GM12874 (cell line): Measurements from ENCODE around the gene SENP6.

Source experiments
- TF ChIP-seq, protein P1 (sequence below): IDR thresholded peaks from 2 replicates; pipeline ENCODE4 v1.5.1; 2011; ENCODE audit warnings: low read depth, mild to moderate bottlenecking, control low read depth, low read length, moderate library complexity; ENCODE audit not compliant: insufficient read depth

Gene SENP6

DNA sequence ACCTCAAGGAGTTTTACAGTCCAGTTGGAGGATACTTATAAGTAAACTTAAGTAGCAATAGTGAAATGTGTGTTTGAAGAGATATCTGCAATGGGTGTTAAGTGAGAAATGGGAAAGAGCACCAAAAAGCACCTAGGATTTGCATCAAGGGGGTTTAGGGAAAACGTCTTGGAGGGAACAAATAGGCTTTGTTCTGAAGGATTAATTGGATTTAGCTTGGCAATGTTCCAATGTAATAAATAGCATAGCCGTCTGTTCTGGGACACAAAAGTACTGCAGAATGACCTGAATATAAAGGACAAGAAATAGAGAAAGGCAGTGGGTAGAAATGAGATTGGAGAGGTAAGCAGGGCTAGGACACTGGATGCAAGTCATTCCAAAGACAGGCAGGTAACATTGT lies 144.5 kb downstream of the SENP6 start:
- TF ChIP-seq, protein P1, sequence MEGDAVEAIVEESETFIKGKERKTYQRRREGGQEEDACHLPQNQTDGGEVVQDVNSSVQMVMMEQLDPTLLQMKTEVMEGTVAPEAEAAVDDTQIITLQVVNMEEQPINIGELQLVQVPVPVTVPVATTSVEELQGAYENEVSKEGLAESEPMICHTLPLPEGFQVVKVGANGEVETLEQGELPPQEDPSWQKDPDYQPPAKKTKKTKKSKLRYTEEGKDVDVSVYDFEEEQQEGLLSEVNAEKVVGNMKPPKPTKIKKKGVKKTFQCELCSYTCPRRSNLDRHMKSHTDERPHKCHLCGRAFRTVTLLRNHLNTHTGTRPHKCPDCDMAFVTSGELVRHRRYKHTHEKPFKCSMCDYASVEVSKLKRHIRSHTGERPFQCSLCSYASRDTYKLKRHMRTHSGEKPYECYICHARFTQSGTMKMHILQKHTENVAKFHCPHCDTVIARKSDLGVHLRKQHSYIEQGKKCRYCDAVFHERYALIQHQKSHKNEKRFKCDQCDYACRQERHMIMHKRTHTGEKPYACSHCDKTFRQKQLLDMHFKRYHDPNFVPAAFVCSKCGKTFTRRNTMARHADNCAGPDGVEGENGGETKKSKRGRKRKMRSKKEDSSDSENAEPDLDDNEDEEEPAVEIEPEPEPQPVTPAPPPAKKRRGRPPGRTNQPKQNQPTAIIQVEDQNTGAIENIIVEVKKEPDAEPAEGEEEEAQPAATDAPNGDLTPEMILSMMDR = no peak

DNA sequence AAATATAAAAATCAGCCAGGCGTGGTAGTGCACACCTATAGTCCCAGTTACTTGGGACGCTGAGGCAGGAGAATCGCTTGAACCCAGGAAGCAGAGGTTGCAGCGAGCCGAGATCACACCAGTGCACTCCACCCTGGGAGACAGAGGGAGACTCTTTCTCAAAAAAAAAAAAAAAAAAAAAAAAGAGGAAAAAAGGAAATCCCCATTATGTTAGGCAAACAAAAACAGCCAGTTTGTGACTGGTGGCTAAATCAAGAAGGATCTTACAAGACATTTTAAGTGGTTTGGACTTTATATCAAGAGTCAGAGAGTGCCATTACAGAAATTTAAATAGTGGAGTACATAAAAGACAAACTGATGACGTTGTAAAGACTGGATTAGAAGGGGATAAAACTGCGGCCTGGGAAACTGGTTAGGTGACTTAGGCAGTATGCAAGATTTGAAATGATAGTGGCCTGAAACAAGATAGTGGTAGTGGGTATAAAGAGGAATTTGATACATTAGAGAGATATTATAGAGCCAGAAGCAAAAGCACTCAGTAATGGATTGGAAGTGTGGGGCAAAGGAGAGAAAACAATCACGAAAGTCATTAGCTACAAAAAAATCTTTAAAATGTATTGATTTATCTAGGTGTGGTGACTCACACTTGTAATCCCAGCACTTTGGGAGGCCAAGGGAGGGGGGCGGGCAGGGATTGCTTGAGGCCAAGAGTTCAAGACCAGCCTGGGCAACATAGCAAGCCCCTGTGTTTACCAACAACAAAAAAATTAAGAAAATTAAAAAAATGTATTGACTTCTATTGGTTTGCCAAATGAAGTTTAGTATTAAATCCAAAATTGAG lies 145.7 kb downstream of the SENP6 start:
- TF ChIP-seq, protein P1 = no peak

DNA sequence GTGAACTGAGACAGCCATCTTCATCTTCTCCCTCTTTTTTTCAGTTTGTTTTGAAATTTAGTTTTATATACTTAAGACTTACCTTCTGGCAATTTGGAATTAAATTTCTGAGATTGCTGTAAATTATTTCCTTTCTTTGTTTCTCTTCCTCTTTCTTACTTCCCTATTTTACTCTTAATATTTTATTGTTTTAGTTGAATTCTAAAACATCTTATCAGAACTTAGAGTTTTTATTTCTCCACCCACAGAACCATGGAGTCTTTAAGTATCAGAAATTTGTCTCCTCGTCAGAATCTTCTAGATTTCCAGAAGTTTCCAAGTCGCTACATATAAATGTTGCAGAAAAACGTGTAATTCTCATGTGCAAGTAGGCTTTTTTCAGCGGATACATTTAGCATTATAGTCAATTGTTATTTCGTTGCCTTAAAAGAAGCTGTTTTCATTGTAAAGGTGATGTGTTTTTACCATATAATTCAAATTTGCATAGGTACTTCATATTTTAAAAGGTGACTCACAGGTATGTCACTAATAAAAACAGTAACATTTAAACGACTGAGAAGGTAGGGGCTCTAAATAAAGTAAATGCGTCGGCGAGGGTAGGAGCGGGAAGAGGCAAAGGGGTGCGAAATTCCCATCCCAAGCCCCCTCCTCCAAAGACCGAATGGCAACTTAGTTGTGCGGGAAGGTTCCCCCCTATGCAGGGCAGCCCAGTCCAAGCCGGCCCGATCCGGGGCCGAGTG lies 146.5 kb downstream of the SENP6 start:
- TF ChIP-seq, protein P1 = no peak

DNA sequence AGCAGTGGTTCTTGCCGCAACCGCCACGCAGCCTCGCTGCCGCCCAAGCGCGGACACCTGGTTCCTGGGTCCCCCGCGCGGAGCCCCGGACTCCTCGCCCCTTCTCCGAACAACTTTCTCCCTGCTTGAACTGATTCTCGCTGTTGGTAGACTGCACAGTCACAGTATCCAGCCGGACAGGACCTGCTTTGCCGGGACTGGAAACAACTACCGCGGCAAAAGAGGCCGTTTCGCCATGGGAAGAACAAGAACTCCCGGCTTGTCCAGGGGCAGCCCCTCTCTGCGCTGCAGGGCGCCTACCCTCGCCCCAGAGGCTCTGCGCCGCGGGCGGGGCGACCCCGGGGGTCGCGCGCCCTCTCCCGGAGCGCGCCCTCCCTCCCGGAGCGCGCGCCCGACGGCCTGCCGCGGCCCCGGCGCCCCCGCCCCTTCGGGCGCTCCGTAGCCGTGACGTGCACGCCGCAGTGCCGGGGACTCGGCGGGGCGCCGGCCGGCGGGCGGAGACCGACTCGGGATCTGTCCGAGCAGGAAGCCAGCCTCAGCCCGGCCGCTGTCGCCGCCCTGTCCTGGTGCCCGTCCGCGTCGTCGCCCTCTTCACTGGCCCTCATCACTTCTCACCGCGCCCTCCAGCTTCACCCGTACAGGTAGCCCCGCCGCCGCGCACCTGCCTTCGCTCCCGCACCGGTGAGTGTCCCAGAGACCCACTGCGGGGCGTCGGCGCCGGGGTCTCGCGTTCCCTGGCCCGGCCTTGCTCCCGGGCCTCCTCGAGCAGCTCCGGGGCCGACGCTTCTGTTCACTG lies 147.3 kb downstream of the SENP6 start, which contains the start of gene MYO6:
Gene MYO6, plus strand, starts transcription at position 497 of the 796 bp plus-strand sequence. CDS start 68,309 bp downstream, outside the sequence.
- TF ChIP-seq, protein P1 = no peak

DNA sequence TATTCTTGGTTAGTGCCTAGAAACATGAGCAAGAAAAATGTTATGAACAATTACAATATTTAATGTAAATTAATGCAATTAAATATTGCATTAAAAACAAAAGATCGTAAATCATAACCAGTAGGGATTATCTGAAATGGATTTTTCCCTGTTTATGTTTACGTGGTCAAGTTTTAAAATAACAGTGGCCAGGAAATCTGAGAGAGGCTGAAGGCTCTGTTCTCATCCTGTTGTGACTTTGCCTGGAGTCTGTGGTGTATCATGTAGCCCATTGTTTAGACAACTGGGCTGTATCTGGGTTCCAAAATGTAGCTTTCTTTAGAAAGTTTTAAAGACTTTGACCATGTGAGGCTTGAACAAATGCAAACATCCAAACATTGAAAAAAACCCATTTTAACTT lies 149.8 kb downstream of the SENP6 start:
- TF ChIP-seq, protein P1 = no peak

DNA sequence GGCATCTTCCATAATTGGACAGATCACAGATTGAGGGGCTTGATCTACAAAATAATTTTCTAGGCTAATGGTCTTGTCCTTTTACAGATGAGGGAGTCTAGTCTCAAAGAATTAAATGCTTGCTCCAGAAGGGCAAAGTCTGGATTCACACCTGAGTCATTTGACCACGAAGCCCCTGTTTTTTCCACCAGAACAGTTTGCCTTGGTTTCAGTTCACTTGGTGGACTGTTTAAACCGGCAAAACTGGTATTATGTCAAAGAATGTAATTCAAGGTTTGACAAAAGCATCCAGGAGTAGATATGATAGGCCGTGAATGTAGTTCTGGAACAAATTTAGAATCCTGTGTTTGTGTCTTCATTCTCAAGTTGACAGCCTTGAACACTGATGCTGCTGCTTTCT lies 150.7 kb downstream of the SENP6 start:
- TF ChIP-seq, protein P1 = no peak

DNA sequence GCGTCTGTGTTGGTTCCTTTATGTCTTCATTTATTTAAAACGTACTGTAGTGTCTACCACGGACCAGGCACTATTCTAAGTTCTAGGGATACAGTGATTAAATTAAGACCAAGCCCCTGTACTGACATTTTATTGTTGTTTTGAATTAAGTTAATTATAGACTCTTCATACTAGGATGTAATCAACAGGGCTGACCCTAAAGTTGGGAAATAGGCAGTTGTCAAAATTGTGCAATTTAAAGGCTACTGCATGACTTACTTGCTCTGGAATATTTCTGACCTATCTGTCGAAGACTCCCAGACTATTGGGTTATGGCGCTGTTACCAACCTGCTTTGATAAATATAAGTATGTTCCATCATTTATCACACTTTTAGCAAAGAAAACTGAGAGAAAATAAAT lies 154.0 kb downstream of the SENP6 start:
- TF ChIP-seq, protein P1 = no peak
